Smooth muscle cell (in vitro differentiated cells): ENCODE results near the gene MOCOS. TPM values are rescaled to one million over a fixed set of nuclear protein-coding genes. Genes with fewer than 3 reads are reported as not detected.
"Not testable (repeated sequence)": the region's sequence is repeated elsewhere in the genome, so short reads cannot be mapped to it uniquely, and the experiment has no call there.

Experiments used
- DNase-seq: peaks from one replicate; lab custom pipeline; 2025; ENCODE audit not compliant: unreplicated experiment; lab: John Stamatoyannopoulos, UW
- H2AFZ ChIP-seq: fragments of 200-600 bp; sonication (generic); 2 replicates; pipeline ENCODE4 v1.6.0; 2016; ENCODE audit warnings: antibody characterized with exemption, low read depth, mild to moderate bottlenecking
- H3F3A ChIP-seq: fragments of 200-600 bp; sonication (generic); 2 replicates; pipeline ENCODE4 v1.6.0; 2017; ENCODE audit warnings: antibody characterized with exemption, low read depth
- H3K27ac ChIP-seq: fragments of 200-600 bp; sonication (generic); 2 replicates; pipeline ENCODE4 v1.5.1; 2016; ENCODE audit warnings: low read depth, mild to moderate bottlenecking
- H3K27me3 ChIP-seq: fragments of 200-600 bp; sonication (generic); 2 replicates; pipeline ENCODE4 v1.6.1; 2016; ENCODE audit warnings: low read depth, mild to moderate bottlenecking
- H3K36me3 ChIP-seq: fragments of 200-600 bp; sonication (generic); 2 replicates; pipeline ENCODE4 v1.5.1; 2016; ENCODE audit warnings: low read depth
- H3K4me1 ChIP-seq: fragments of 200-600 bp; sonication (generic); 2 replicates; pipeline ENCODE4 v1.5.1; 2016; ENCODE audit warnings: low read depth
- H3K4me2 ChIP-seq: fragments of 200-600 bp; sonication (generic); 2 replicates; pipeline ENCODE4 v1.6.0; 2016; ENCODE audit warnings: mild to moderate bottlenecking
- H3K4me3 ChIP-seq: fragments of 200-600 bp; sonication (generic); 2 replicates; pipeline ENCODE4 v1.5.1; 2016; ENCODE audit warnings: mild to moderate bottlenecking
- H3K79me2 ChIP-seq: fragments of 200-600 bp; sonication (generic); 2 replicates; pipeline ENCODE4 v1.6.0; 2016; ENCODE audit warnings: low read depth, mild to moderate bottlenecking
- H3K9ac ChIP-seq: fragments of 200-600 bp; sonication (generic); 2 replicates; pipeline ENCODE4 v1.6.0; 2016; ENCODE audit warnings: low read depth
- H3K9me3 ChIP-seq: fragments of 200-600 bp; sonication (generic); replicated peaks from 2 replicates; pipeline ENCODE4 v1.5.1; 2016; ENCODE audit warnings: low read depth
- H4K20me1 ChIP-seq: fragments of 200-600 bp; sonication (generic); 2 replicates; pipeline ENCODE4 v1.6.0; 2016; ENCODE audit warnings: low read depth
- WGBS: methylation state at CpG from one replicate; pipeline ENCODE4 v1.1.7; 2016; ENCODE audit warnings: low lambda C conversion rate; 5-methylcytosine and 5-hydroxymethylcytosine counted together
- polyA plus RNA-seq: library from polyadenylated mRNA; unstranded; fragments of >200 nt; fragmentation: Nextera tagmentation; extraction: Ambion mirVana; gene quantifications from 2 replicates; pipeline ENCODE4 v1.2.1, GENCODE V29; 2016
- total RNA-seq: library from RNA; depleted of rRNA; stranded (reverse); fragments of >200 nt; gene quantifications from 2 replicates; pipeline ENCODE4 v1.2.3, GENCODE V29; 2014
- TF ChIP-seq, protein P1 (sequence below): fragments of 200-600 bp; sonication (generic); IDR thresholded peaks from 2 replicates; pipeline ENCODE4 v1.5.1; 2017; ENCODE audit warnings: borderline replicate concordance, mild to moderate bottlenecking, antibody characterized with exemption; ENCODE audit not compliant: insufficient read depth, poor library complexity, severe bottlenecking

The MOCOS gene
- total and polyA plus RNA-seq, 2 experiments from 2014 or later: 1.6 to 1.7 TPM

- Histone ChIP-seq H3F3A (peaks cover 25% of the 10 kb centered on the region), H3K9me3 (no peaks in the 10 kb centered on the region), H3K27me3 (no peaks in the 10 kb centered on the region), H3K9ac (peak overlapping the region; percentile 58), H3K4me2 (peak overlapping the region; percentile 77), H3K79me2 (peaks cover 9% of the 10 kb centered on the region), H3K27ac (peak overlapping the region; percentile 92), H3K4me3 (no peak overlapping the region), H3K36me3 (peaks cover 38% of the 10 kb centered on the region), H4K20me1 (no peaks in the 10 kb centered on the region), H2AFZ (no peak overlapping the region), H3K4me1 (peaks cover 3% of the 10 kb centered on the region)
- TF ChIP-seq, protein P1, sequence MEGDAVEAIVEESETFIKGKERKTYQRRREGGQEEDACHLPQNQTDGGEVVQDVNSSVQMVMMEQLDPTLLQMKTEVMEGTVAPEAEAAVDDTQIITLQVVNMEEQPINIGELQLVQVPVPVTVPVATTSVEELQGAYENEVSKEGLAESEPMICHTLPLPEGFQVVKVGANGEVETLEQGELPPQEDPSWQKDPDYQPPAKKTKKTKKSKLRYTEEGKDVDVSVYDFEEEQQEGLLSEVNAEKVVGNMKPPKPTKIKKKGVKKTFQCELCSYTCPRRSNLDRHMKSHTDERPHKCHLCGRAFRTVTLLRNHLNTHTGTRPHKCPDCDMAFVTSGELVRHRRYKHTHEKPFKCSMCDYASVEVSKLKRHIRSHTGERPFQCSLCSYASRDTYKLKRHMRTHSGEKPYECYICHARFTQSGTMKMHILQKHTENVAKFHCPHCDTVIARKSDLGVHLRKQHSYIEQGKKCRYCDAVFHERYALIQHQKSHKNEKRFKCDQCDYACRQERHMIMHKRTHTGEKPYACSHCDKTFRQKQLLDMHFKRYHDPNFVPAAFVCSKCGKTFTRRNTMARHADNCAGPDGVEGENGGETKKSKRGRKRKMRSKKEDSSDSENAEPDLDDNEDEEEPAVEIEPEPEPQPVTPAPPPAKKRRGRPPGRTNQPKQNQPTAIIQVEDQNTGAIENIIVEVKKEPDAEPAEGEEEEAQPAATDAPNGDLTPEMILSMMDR: no peak
- DNase-seq: no peak
- 49% methylated on average over 5 of the region's 5 CpGs for WGBS
Measured at GRCh38 chr18:36158266-36158867, 28.9 kb upstream of the MOCOS start.

- Histone ChIP-seq H2AFZ (no peak overlapping the region), H3K4me3 (no peak overlapping the region), H3K36me3 (peaks cover 34% of the 10 kb centered on the region), H3K9ac (no peak overlapping the region), H3K27ac (no peak overlapping the region), H3K27me3 (no peaks in the 10 kb centered on the region), H4K20me1 (peaks cover 13% of the 10 kb centered on the region), H3F3A (peaks cover 17% of the 10 kb centered on the region), H3K9me3 (no peaks in the 10 kb centered on the region), H3K79me2 (peaks cover 5% of the 10 kb centered on the region), H3K4me1 (peaks cover 3% of the 10 kb centered on the region), H3K4me2 (no peak overlapping the region)
- no peak for DNase-seq
- TF ChIP-seq, protein P1: no peak
- WGBS: 96% methylated on average over 4 of the region's 4 CpGs
Measured at GRCh38 chr18:36160959-36161371, 26.3 kb upstream of the MOCOS start.

GRCh38 chr18:36162981-36163380 is 24.3 kb upstream of the MOCOS start:
- Histone ChIP-seq H3K4me3 (no peak overlapping the region), H3K27ac (no peak overlapping the region), H3K4me2 (no peak overlapping the region), H3F3A (no peaks in the 10 kb centered on the region), H2AFZ (no peak overlapping the region), H3K9me3 (no peaks in the 10 kb centered on the region), H4K20me1 (peaks cover 13% of the 10 kb centered on the region), H3K36me3 (peaks cover 27% of the 10 kb centered on the region), H3K9ac (no peak overlapping the region), H3K27me3 (no peaks in the 10 kb centered on the region), H3K79me2 (peaks cover 8% of the 10 kb centered on the region), H3K4me1 (no peaks in the 10 kb centered on the region)
- whole genome bisulfite sequencing: 95% methylated on average over 1 of the region's 1 CpG
- TF ChIP-seq, protein P1: no peak
- DNase-seq: no peak

DNA sequence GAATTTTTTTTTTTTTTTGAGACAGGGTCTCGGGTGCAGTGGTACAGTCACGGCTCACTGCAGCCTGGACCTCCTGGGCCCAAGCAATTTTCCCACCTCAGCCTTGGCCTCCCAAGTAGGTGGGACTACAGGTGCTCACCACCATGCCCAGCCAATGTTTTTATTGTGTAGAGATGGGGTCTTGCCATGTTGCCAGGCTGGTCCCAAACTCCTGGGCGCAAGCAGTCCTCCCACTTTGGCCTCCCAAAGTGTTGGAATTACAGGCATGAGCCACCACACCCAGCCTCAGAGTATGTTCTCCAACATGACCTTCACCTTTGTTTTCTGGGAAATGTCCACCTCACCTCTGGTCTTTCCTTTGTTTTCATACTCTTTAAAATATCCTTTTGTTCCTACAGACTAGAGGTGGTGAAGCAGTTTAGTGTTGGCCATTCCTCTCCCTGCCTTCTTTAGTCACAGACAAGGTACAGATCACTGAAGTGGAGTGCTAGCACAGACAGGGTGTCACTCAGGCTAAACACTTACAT is 19.5 kb upstream of the MOCOS start:
- Histone ChIP-seq H3K27me3 (no peaks in the 10 kb centered on the region), H3K4me1 (no peaks in the 10 kb centered on the region), H3K79me2 (peaks cover 3% of the 10 kb centered on the region), H4K20me1 (peaks cover 13% of the 10 kb centered on the region), H3F3A (no peaks in the 10 kb centered on the region), H2AFZ (no peak overlapping the region), H3K27ac (no peak overlapping the region), H3K9ac (no peak overlapping the region), H3K9me3 (no peaks in the 10 kb centered on the region), H3K4me3 (no peak overlapping the region), H3K36me3 (peaks cover 29% of the 10 kb centered on the region), H3K4me2 (no peak overlapping the region)
- TF ChIP-seq, protein P1: no peak
- WGBS: 100% methylated on average over 3 of the region's 3 CpGs
- no peak for DNase-seq

DNA sequence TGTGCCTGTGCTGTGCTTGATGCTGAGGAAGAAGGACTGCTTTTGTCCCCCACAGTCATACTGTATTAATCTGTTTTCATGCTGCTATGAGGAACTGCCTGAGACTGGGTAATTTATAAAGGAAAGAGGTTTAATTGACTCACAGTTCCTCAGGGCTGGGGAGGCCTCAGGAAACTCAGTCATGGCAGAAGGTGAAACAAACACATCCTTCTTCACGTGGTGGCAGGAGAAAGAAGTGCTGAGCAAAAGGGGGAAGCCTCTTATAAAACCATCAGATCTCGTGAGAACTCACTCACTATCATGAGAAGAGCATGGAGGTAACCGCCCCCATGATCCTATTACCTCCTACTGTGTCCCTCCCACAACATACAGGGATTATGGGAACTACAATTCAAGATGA is 19.0 kb upstream of the MOCOS start:
- WGBS: 96% methylated on average over 3 of the region's 3 CpGs
- H4K20me1 ChIP-seq: peaks cover 17% of the 10 kb centered on the region
- not testable (repeated sequence) for H2AFZ ChIP-seq, H3K27ac ChIP-seq, H3K9ac ChIP-seq, H3K79me2 ChIP-seq, H3K9me3 ChIP-seq, H3K4me3 ChIP-seq, H3K4me1 ChIP-seq, H3K4me2 ChIP-seq, DNase-seq, H3F3A ChIP-seq, H3K27me3 ChIP-seq
- peaks cover 34% of the 10 kb centered on the region for H3K36me3 ChIP-seq
